CD4-positive, alpha-beta T cell (primary cell): ENCODE results near the gene SAMM50. TPM values are rescaled to one million over a fixed set of nuclear protein-coding genes. Genes with fewer than 3 reads are reported as not detected.
A peak's percentile ranks its signal among the peaks of the same experiment; 100 is the strongest.

ENCODE experiments used
- ATAC-seq: fragments of 200-7000 bp; cut with Tn5 transposase; one replicate; pipeline ENCODE4 v1.10.0; 2022; ENCODE audit warnings: mild to moderate bottlenecking; ENCODE audit not compliant: poor library complexity
- CTCF ChIA-PET: fragments of 350-600 bp; sonication (Branson Sonifier 250); formaldehyde crosslinking; loops from one replicate; lab custom pipeline; 2021; ENCODE audit warnings: antibody characterized with exemption, inconsistent platforms; lab: Charles Lee
- POLR2A ChIA-PET: fragments of 350-600 bp; sonication (Branson Sonifier 250); formaldehyde crosslinking; loops from one replicate; lab custom pipeline; 2021; ENCODE audit warnings: antibody characterized with exemption, inconsistent platforms; lab: Charles Lee
- DNase-seq, 14 experiments: peaks; one replicate each; pipeline ENCODE4 v3.0.0-alpha.2; 2013 to 2020; ENCODE audit warnings: mixed read lengths in 2 of 14
- H3K27ac ChIP-seq, 2 donors: one replicate each; pipeline versions ENCODE4 v1.5.1 to v1.7.0; 2013; ENCODE audit warnings: low read length in 2 of 2, low read depth in 1 of 2, mild to moderate bottlenecking in 1 of 2
- H3K27me3 ChIP-seq, 2 experiments: 1 replicate in 1 of 2; 2 replicates in 1 of 2; pipeline versions ENCODE4 v1.6.1 to v1.7.0; 2013; ENCODE audit warnings: low read length in 2 of 2, control low read depth in 1 of 2, mild to moderate bottlenecking in 1 of 2, moderate library complexity in 1 of 2; ENCODE audit not compliant: insufficient read depth in 2 of 2, control insufficient read depth in 1 of 2
- H3K36me3 ChIP-seq: one replicate; pipeline ENCODE4 v1.6.1; 2013; ENCODE audit warnings: low read length, control low read depth; ENCODE audit not compliant: insufficient read depth
- H3K4me1 ChIP-seq: one replicate; pipeline ENCODE4 v1.6.1; 2013; ENCODE audit warnings: low read length, control low read depth; ENCODE audit not compliant: insufficient read depth
- H3K4me3 ChIP-seq: one replicate; pipeline ENCODE4 v1.5.1; 2013; ENCODE audit warnings: mild to moderate bottlenecking, low read length, moderate library complexity
- H3K9me3 ChIP-seq, 2 experiments: 1 replicate in 1 of 2; 2 replicates in 1 of 2; pipeline versions ENCODE4 v1.6.1 to v1.7.0; 2013; ENCODE audit warnings: low read length in 2 of 2, mild to moderate bottlenecking in 2 of 2, control low read depth in 1 of 2, moderate library complexity in 1 of 2; ENCODE audit not compliant: control insufficient read depth in 1 of 2, insufficient read depth in 1 of 2
- H3K27ac Mint-ChIP-seq: one replicate; pipeline ENCODE4 v1.8.0; 2020; ENCODE audit warnings: mixed read lengths
- H3K27me3 Mint-ChIP-seq: one replicate; pipeline ENCODE4 v1.8.0; 2021; ENCODE audit warnings: mixed read lengths
- H3K36me3 Mint-ChIP-seq: one replicate; pipeline ENCODE4 v1.8.0; 2021; ENCODE audit warnings: low read depth, mixed read lengths
- H3K4me1 Mint-ChIP-seq: one replicate; pipeline ENCODE4 v1.8.0; 2021; ENCODE audit warnings: low read depth, mixed read lengths
- H3K4me3 Mint-ChIP-seq: one replicate; pipeline ENCODE4 v1.8.0; 2020; ENCODE audit warnings: mild to moderate bottlenecking, mixed read lengths
- H3K9me3 Mint-ChIP-seq: one replicate; pipeline ENCODE4 v1.8.0; 2020; ENCODE audit warnings: mixed read lengths
- intact Hi-C, 2 experiments: fragments of 100-400 bp; cut with DNase I in 1 of 2; cut with micrococcal nuclease in 1 of 2; formaldehyde crosslinking; loops; one replicate each; pipeline versions ENCODE4 v1.15.1 to v1.9.0; 2023 to 2025; cut with DNase I, micrococcal nuclease
- total RNA-seq, 174 experiments: library from RNA in 2 of 174; stranded (reverse) in 2 of 174; gene quantifications; one replicate each; pipeline ENCODE4 v1.2.3 and lab custom pipeline; 2021 to 2026
- TF ChIP-seq, protein P1 (sequence below): fragments of 200-600 bp; IDR thresholded peaks from one replicate; pipeline ENCODE4 v1.8.0; 2022; ENCODE audit warnings: antibody characterized with exemption, mild to moderate bottlenecking

SAMM50 gene
- total RNA-seq, 2 experiments from 2014 or later, result 15.2 to 18.0 TPM

DNA sequence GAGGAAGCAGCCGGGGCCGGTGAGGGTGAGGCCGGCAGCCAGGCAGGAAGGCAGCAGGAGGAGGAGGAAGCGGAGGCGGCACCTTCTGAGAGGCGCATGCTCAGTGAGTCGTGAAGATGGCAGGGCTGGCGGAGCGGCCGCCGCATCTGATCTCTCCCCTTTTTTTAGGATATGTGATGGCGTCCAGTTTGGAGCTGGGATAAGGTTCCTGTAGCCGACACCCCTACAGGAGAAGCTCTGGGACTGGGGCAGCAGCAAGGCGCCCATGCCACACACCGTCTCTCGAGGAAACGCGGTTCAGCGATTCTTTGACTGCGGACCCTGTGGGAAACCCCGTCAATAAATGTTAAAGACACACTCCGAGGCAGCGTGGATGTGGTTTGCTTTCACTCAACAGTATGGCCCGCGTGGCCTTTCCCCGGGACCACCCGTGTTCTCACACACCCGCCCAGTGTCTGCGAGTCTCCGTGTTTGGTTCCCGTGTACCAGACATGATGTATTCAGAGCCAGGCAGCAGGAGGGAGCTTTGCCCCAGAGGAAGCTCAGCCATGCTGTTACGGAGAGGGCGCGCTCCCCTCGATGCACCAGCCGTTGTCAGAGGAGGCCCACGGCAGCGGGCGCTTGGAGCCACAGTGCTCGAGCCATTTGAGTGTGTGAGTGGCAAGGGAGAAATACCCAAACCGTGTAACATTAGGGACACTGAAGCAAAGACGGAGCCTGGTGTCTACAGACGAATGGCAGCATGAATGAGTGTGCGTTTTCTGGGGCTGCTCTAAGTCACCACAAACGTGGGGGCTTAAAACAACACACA lies 41.1 kb downstream of the SAMM50 start:
- no peaks in the 10 kb centered on the region for H3K27me3 Mint-ChIP-seq
- peak; percentile 75 for ATAC-seq
- H3K4me1 ChIP-seq, result peaks cover 29% of the 10 kb centered on the region
- ChIA-PET POLR2A (interaction anchor here (1.0 kb wide), 1 partner anchor 184 kb away, joined by 3 read pairs; the partner anchor contains the start of gene EFCAB6), CTCF (interaction anchor here (1.4 kb wide), 1 partner anchor 689 kb away, joined by 3 read pairs; no protein-coding TSS in a partner anchor)
- no peaks in the 10 kb centered on the region for H3K9me3 ChIP-seq
- intact Hi-C loops, result loop anchor here in 1 of 2 experiments (2.0 to 10.0 kb wide), 3 partner anchors 40 to 508 kb away; partner anchors contain the start of gene PARVG
- no peaks in the 10 kb centered on the region for H3K9me3 Mint-ChIP-seq
- peaks cover 35% of the 10 kb centered on the region for H3K4me1 Mint-ChIP-seq
- peak overlapping the region; percentile 87 for H3K4me3 Mint-ChIP-seq
- peak overlapping the region; percentile 89 for H3K27ac Mint-ChIP-seq
- peak; percentile 42 to 82 (median 64) for DNase-seq
- H3K27ac ChIP-seq, result peak overlapping the region; percentile 39 to 70
- peaks cover 68% of the 10 kb centered on the region for H3K36me3 Mint-ChIP-seq
- H3K27me3 ChIP-seq, result no peaks in the 10 kb centered on the region
- H3K4me3 ChIP-seq, result peak overlapping the region; percentile 64
- TF ChIP-seq, protein P1, sequence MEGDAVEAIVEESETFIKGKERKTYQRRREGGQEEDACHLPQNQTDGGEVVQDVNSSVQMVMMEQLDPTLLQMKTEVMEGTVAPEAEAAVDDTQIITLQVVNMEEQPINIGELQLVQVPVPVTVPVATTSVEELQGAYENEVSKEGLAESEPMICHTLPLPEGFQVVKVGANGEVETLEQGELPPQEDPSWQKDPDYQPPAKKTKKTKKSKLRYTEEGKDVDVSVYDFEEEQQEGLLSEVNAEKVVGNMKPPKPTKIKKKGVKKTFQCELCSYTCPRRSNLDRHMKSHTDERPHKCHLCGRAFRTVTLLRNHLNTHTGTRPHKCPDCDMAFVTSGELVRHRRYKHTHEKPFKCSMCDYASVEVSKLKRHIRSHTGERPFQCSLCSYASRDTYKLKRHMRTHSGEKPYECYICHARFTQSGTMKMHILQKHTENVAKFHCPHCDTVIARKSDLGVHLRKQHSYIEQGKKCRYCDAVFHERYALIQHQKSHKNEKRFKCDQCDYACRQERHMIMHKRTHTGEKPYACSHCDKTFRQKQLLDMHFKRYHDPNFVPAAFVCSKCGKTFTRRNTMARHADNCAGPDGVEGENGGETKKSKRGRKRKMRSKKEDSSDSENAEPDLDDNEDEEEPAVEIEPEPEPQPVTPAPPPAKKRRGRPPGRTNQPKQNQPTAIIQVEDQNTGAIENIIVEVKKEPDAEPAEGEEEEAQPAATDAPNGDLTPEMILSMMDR, result no peak
- H3K36me3 ChIP-seq, result peaks cover 61% of the 10 kb centered on the region

DNA sequence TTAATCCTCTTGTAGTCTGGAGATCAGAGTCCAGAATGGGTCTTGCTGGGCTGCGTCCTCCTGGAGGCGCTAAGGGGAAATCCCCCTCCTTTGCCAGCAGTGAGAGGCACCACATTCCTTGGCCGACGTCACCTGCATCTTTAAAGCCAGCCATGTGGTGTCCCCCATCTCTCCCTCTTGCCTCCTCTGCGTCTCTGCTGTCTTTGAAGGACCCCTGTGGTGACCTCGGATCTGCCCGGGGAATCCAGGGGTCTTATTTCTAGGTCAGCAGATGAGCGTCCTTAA lies 41.7 kb downstream of the SAMM50 start:
- CTCF ChIA-PET, result no interaction called here
- Histone ChIP-seq H3K4me1 (peaks cover 29% of the 10 kb centered on the region), H3K4me3 (no peak overlapping the region), H3K27ac (peak overlapping the region in 1 of 2 donors; percentile 39), H3K36me3 (peaks cover 56% of the 10 kb centered on the region), H3K9me3 (no peaks in the 10 kb centered on the region), H3K27me3 (no peaks in the 10 kb centered on the region)
- Mint-ChIP-seq H3K27ac (peak overlapping the region; percentile 36), H3K9me3 (no peaks in the 10 kb centered on the region), H3K4me3 (peak overlapping the region; percentile 87), H3K36me3 (peaks cover 66% of the 10 kb centered on the region), H3K27me3 (no peaks in the 10 kb centered on the region), H3K4me1 (peaks cover 35% of the 10 kb centered on the region)
- DNase-seq, result peak in 2 of 14 experiments; percentile 16 to 33
- POLR2A ChIA-PET, result no interaction called here
- TF ChIP-seq, protein P1, result no peak
- ATAC-seq, result no peak
- intact Hi-C loops, result loop anchor here in 1 of 2 experiments (2.0 to 10.0 kb wide), 3 partner anchors 40 to 508 kb away; partner anchors contain the start of gene PARVG

DNA sequence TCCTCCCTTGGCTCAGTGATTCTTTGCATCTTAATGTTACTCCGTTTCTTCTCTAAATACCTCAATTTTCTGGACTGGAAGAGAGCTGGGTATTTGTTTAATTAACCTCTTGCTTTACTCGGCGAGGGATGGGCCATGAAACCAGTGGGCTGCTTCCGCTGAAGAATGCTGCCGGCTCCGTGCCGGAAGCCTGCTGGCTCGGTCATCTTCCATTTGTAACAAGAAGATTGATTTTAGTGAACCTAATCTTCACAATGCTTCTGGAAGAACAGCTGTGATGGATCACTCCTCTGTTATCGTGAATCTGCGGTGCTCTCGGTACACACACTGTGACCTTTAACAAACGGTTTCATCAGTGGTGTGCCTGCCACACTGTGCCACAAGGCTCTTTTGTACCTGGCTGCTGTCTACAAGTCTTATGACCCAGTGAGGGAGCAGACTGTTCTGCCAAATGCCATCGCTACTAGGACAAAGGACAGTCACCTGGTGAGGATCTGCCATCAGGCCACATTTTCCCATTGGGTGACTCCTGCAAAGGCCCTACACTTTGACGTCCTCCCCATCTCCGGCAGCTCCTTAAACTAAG lies 43.5 kb downstream of the SAMM50 start:
- Mint-ChIP-seq H3K27ac (no peak overlapping the region), H3K4me1 (peaks cover 26% of the 10 kb centered on the region), H3K36me3 (peaks cover 48% of the 10 kb centered on the region), H3K9me3 (no peaks in the 10 kb centered on the region), H3K27me3 (no peaks in the 10 kb centered on the region), H3K4me3 (no peak overlapping the region)
- ATAC-seq (no peak), DNase-seq (no peak)
- Histone ChIP-seq H3K27ac (no peak overlapping the region), H3K27me3 (no peaks in the 10 kb centered on the region), H3K9me3 (no peaks in the 10 kb centered on the region), H3K36me3 (peaks cover 40% of the 10 kb centered on the region), H3K4me1 (peaks cover 21% of the 10 kb centered on the region), H3K4me3 (no peak overlapping the region)
- ChIA-PET CTCF (no interaction called here), POLR2A (no interaction called here)
- TF ChIP-seq, protein P1, result no peak
- intact Hi-C loops, result loop anchor here in 1 of 2 experiments (10.0 kb wide), 2 partner anchors 186 to 506 kb away; partner anchors contain the start of gene PARVG
